Nephron progenitor cell (in vitro differentiated cells): ENCODE data around the gene SF3B2.
A peak's percentile ranks its signal among the peaks of the same experiment; 100 is the strongest.
"Not testable (repeated sequence)": the region's sequence is repeated elsewhere in the genome, so short reads cannot be mapped to it uniquely, and the experiment has no call there.

Experiments
- DNase-seq: peaks from one replicate; pipeline ENCODE4 v3.0.0; 2021
- H3K27ac Mint-ChIP-seq: 2 replicates; pipeline ENCODE4 v1.8.0; 2021; ENCODE audit warnings: mild to moderate bottlenecking, moderate library complexity, mixed read lengths
- H3K27me3 Mint-ChIP-seq: 2 replicates; pipeline ENCODE4 v1.8.0; 2021; ENCODE audit warnings: mild to moderate bottlenecking, low read depth, mixed read lengths; ENCODE audit not compliant: poor library complexity
- H3K36me3 Mint-ChIP-seq: 2 replicates; pipeline ENCODE4 v1.8.0; 2021; ENCODE audit warnings: low read depth, mixed read lengths
- H3K4me1 Mint-ChIP-seq: 2 replicates; pipeline ENCODE4 v1.8.0; 2021; ENCODE audit warnings: mixed read lengths
- H3K4me3 Mint-ChIP-seq: 2 replicates; pipeline ENCODE4 v1.8.0; 2021; ENCODE audit warnings: mild to moderate bottlenecking, moderate library complexity, mixed read lengths
- H3K9me3 Mint-ChIP-seq: 2 replicates; pipeline ENCODE4 v1.8.0; 2021; ENCODE audit warnings: mild to moderate bottlenecking, moderate library complexity, mixed read lengths
- CTCF ChIP-seq: fragments of 200-600 bp; sonication (generic); IDR thresholded peaks from 2 replicates; pipeline ENCODE4 v1.5.0; 2021; ENCODE audit warnings: antibody characterized with exemption

Gene SF3B2

DNA sequence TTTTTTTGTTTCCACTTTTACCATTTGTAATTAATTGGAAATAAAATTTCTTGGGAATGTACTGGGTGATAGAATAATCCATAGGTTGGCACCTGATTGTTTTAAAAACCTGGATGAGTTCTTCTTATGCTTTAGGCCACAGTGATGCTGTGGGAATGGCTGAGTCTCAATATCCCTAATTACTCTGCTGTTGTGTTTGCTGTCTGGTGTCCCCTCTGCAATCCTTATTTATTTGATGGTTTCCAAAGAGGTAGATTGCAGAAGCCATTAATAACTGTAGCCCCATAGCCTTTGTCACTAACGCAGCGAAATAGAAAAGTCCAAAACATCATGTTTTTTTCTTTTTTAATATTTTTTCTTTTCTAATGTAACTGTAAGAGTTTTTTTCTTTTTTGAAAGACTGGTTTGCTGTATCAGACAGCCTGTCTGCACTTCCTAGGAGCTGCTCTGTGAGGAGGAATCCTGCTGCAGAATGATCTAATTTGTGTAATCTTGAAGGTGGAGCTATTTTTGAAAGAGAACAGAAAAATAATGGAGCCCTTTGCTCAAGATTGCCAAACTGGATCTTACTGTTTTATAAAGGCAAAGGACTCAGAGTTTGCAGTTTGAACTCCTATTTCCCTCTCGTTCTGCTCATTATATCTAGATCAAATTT lies 32.8 kb downstream of the SF3B2 start:
- no peak for TF ChIP-seq CTCF
- peaks cover 52% of the 10 kb centered on the region for H3K4me1 Mint-ChIP-seq
- H3K9me3 Mint-ChIP-seq: no peaks in the 10 kb centered on the region
- peak overlapping the region; percentile 49 for H3K27ac Mint-ChIP-seq
- no peak overlapping the region for H3K4me3 Mint-ChIP-seq
- no peaks in the 10 kb centered on the region for H3K27me3 Mint-ChIP-seq
- H3K36me3 Mint-ChIP-seq: peaks cover 9% of the 10 kb centered on the region
- no peak for DNase-seq

- H3K9me3 Mint-ChIP-seq: peaks cover 8% of the 10 kb centered on the region
- H3K36me3 Mint-ChIP-seq: peaks cover 22% of the 10 kb centered on the region
Measured at GRCh38 chr11:66087148-66087908, 35.2 kb downstream of the SF3B2 start.

GRCh38 chr11:66089067-66089466 lies 36.9 kb downstream of the SF3B2 start:
- H3K9me3 Mint-ChIP-seq: peaks cover 15% of the 10 kb centered on the region
- peaks cover 21% of the 10 kb centered on the region for H3K4me1 Mint-ChIP-seq
- H3K4me3 Mint-ChIP-seq: no peak overlapping the region
- no peak for DNase-seq
- H3K36me3 Mint-ChIP-seq: peaks cover 30% of the 10 kb centered on the region
- TF ChIP-seq CTCF: no peak
- no peaks in the 10 kb centered on the region for H3K27me3 Mint-ChIP-seq
- H3K27ac Mint-ChIP-seq: no peak overlapping the region

More at GRCh38 chr11:66087148-66087908, 35.2 kb downstream of the SF3B2 start:
- H3K27ac Mint-ChIP-seq: peak overlapping the region; percentile 84
- DNase-seq: no peak
- no peak overlapping the region for H3K4me3 Mint-ChIP-seq
- no peaks in the 10 kb centered on the region for H3K27me3 Mint-ChIP-seq
- TF ChIP-seq CTCF: no peak
- H3K4me1 Mint-ChIP-seq: peaks cover 34% of the 10 kb centered on the region

GRCh38 chr11:66090288-66090687 lies 38.1 kb downstream of the SF3B2 start:
- Mint-ChIP-seq H3K27me3 (no peaks in the 10 kb centered on the region), H3K36me3 (peaks cover 30% of the 10 kb centered on the region), H3K9me3 (peaks cover 15% of the 10 kb centered on the region), H3K4me3 (no peak overlapping the region), H3K4me1 (peaks cover 9% of the 10 kb centered on the region), H3K27ac (no peak overlapping the region)
- no peak for DNase-seq
- no peak for TF ChIP-seq CTCF

DNA sequence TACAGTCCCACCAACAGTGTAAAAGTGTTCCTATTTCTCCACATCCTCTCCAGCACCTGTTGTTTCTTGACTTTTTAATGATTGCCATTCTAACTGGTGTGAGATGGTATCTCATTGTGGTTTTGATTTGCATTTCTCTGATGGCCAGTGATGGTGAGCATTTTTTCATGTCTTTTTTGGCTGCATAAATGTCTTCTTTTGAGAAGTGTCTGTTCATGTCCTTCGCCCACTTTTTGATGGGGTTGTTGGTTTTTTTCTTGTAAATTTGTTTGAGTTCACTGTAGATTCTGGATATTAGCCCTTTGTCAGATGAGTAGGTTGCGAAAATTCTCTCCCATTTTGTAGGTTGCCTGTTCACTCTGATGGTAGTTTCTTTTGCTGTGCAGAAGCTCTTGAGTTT lies 40.0 kb downstream of the SF3B2 start:
- DNase-seq, H3K27me3 Mint-ChIP-seq, H3K4me3 Mint-ChIP-seq, H3K27ac Mint-ChIP-seq, H3K4me1 Mint-ChIP-seq: not testable (repeated sequence)
- Mint-ChIP-seq H3K36me3 (peaks cover 30% of the 10 kb centered on the region), H3K9me3 (peaks cover 15% of the 10 kb centered on the region)

GRCh38 chr11:66099746-66100145 lies 47.6 kb downstream of the SF3B2 start:
- H3K4me3 Mint-ChIP-seq, DNase-seq, H3K27me3 Mint-ChIP-seq, H3K9me3 Mint-ChIP-seq, H3K27ac Mint-ChIP-seq, H3K36me3 Mint-ChIP-seq: not testable (repeated sequence)
- peaks cover 36% of the 10 kb centered on the region for H3K4me1 Mint-ChIP-seq
